ENCODE results near the gene UCP2. TPM values are rescaled to one million over a fixed set of nuclear protein-coding genes. Genes with fewer than 3 reads are reported as not detected.

The UCP2 gene
- total RNA-seq, 2 experiments from 2014 or later: 467 to 468 TPM

DNA sequence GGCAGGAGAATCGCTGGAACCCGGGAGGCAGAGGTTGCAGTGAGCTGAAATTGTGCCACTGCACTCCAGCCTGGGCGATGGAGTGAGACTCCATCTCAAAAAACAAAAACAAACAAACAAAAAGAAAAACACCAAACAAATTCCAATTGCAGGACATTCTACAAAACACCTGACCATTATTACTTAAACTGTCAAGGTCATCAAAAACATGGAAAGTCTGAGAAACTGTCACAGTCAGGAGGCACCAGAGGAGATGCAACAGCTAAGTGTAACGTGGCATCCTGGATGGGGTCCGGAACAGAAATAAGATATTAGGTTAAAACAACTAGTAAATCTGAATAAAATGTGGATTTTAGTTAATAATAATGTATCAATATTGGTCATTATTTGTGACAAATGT is 32.7 kb downstream of the UCP2 start:
- Mint-ChIP-seq H3K27me3 (no peaks in the 10 kb centered on the region), H3K9me3 (no peaks in the 10 kb centered on the region), H3K27ac (no peak overlapping the region), H3K4me1 (ENCODE audit: low read depth) (no peaks in the 10 kb centered on the region), H3K4me3 (no peak overlapping the region), H3K36me3 (ENCODE audit: low read depth) (no peaks in the 10 kb centered on the region)
- CTCF ChIA-PET: no interaction called here
- no peaks in the 10 kb centered on the region for H3K36me3 ChIP-seq (ENCODE audit: insufficient read depth, low read length)
- DNase-seq: no peak
- ATAC-seq (ENCODE audit: poor library complexity): no peak
- intact Hi-C loops (cut with DNase I, micrococcal nuclease): no loop called here
- H3K4me3 ChIP-seq (ENCODE audit: low read length): no peak overlapping the region
- no peaks in the 10 kb centered on the region for H3K4me1 ChIP-seq (ENCODE audit: insufficient read depth, low read length)
- POLR2A ChIA-PET: no interaction called here
- no peak overlapping the region for H3K27ac ChIP-seq (ENCODE audit: low read depth in 1 of 2, low read length in 2 of 2)
- TF ChIP-seq, protein P1, sequence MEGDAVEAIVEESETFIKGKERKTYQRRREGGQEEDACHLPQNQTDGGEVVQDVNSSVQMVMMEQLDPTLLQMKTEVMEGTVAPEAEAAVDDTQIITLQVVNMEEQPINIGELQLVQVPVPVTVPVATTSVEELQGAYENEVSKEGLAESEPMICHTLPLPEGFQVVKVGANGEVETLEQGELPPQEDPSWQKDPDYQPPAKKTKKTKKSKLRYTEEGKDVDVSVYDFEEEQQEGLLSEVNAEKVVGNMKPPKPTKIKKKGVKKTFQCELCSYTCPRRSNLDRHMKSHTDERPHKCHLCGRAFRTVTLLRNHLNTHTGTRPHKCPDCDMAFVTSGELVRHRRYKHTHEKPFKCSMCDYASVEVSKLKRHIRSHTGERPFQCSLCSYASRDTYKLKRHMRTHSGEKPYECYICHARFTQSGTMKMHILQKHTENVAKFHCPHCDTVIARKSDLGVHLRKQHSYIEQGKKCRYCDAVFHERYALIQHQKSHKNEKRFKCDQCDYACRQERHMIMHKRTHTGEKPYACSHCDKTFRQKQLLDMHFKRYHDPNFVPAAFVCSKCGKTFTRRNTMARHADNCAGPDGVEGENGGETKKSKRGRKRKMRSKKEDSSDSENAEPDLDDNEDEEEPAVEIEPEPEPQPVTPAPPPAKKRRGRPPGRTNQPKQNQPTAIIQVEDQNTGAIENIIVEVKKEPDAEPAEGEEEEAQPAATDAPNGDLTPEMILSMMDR (IDR thresholded peaks at IDR 0.05): no peak
- H3K27me3 ChIP-seq (ENCODE audit: control insufficient read depth in 1 of 2, insufficient read depth in 2 of 2, low read length in 2 of 2): no peaks in the 10 kb centered on the region
- no peaks in the 10 kb centered on the region for H3K9me3 ChIP-seq (ENCODE audit: control insufficient read depth in 1 of 2, insufficient read depth in 1 of 2, low read length in 2 of 2)

DNA sequence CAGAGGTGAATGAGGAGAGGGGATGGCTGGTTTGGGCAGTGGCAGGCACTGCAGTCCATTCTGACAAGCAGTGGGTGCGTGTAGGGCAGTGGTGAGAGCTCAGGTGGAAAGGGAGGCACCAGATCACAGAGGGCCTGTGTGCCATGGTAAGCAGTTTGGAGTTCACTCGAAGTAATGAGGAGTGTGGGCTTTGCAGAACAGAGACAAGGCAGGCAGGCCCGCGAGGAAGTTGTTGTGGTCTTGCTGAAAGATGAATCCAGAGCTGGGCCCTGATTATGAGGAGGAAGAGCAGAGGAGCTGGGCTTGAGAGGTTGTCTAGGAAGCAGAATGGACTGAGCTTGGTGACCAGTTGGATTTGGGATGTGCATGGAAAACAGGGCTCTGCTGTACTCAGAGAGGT is 33.4 kb downstream of the UCP2 start:
- ATAC-seq (ENCODE audit: poor library complexity) (no peak), DNase-seq (no peak)
- H3K4me1 Mint-ChIP-seq (ENCODE audit: low read depth): no peaks in the 10 kb centered on the region
- H3K4me3 Mint-ChIP-seq: no peak overlapping the region
- intact Hi-C loops (cut with DNase I, micrococcal nuclease): no loop called here
- no peaks in the 10 kb centered on the region for H3K9me3 ChIP-seq (ENCODE audit: control insufficient read depth in 1 of 2, insufficient read depth in 1 of 2, low read length in 2 of 2)
- H3K27me3 Mint-ChIP-seq: no peaks in the 10 kb centered on the region
- ChIA-PET CTCF (no interaction called here), POLR2A (no interaction called here)
- TF ChIP-seq, protein P1 (IDR thresholded peaks at IDR 0.05): no peak
- H3K36me3 ChIP-seq (ENCODE audit: insufficient read depth, low read length): no peaks in the 10 kb centered on the region
- H3K4me1 ChIP-seq (ENCODE audit: insufficient read depth, low read length): no peaks in the 10 kb centered on the region
- no peaks in the 10 kb centered on the region for H3K9me3 Mint-ChIP-seq
- H3K4me3 ChIP-seq (ENCODE audit: low read length): no peak overlapping the region
- no peak overlapping the region for H3K27ac Mint-ChIP-seq
- H3K27me3 ChIP-seq (ENCODE audit: control insufficient read depth in 1 of 2, insufficient read depth in 2 of 2, low read length in 2 of 2): no peaks in the 10 kb centered on the region
- H3K36me3 Mint-ChIP-seq (ENCODE audit: low read depth): no peaks in the 10 kb centered on the region
- H3K27ac ChIP-seq (ENCODE audit: low read depth in 1 of 2, low read length in 2 of 2): no peak overlapping the region

DNA sequence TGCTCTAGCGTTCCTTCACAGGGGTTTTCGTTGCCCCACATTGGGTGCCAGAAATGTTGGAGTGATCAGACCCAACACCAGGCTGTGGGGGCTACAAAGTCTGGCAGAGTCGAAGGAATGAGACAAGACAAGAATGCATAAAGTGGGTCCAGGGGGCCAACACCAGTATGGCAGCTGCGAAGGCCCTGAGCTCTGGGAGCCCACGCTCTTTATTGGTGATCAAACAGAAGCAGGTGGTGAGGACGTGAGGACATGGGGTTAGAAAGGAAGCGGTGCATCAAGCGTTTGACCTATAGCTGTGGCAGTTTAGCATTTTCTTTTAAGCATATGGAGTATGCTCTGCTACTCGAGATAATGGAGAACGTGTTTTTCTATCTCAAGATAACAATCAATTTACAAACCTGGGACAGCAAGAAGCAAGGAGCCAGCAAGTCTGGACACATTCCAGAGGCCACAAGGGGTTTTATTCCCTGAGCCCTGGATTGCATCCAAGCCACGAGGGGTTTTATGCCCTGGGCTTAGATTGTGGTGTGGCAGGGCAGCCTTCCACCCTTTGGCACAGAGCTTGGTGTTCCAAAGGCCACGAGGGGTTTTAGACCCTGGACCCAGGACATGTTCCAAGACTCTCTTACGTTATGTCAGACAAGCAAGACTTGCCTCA is 35.7 kb downstream of the UCP2 start:
- no peaks in the 10 kb centered on the region for H3K36me3 ChIP-seq (ENCODE audit: insufficient read depth, low read length)
- ChIA-PET CTCF (no interaction called here), POLR2A (no interaction called here)
- intact Hi-C loops (cut with DNase I, micrococcal nuclease): no loop called here
- Mint-ChIP-seq H3K36me3 (ENCODE audit: low read depth) (no peaks in the 10 kb centered on the region), H3K4me3 (no peak overlapping the region), H3K27ac (no peak overlapping the region), H3K9me3 (no peaks in the 10 kb centered on the region), H3K4me1 (ENCODE audit: low read depth) (no peaks in the 10 kb centered on the region), H3K27me3 (no peaks in the 10 kb centered on the region)
- H3K27me3 ChIP-seq (ENCODE audit: control insufficient read depth in 1 of 2, insufficient read depth in 2 of 2, low read length in 2 of 2): no peaks in the 10 kb centered on the region
- DNase-seq (no peak), ATAC-seq (ENCODE audit: poor library complexity) (no peak)
- no peaks in the 10 kb centered on the region for H3K9me3 ChIP-seq (ENCODE audit: control insufficient read depth in 1 of 2, insufficient read depth in 1 of 2, low read length in 2 of 2)
- H3K27ac ChIP-seq (ENCODE audit: low read depth in 1 of 2, low read length in 2 of 2): no peak overlapping the region
- H3K4me1 ChIP-seq (ENCODE audit: insufficient read depth, low read length): no peaks in the 10 kb centered on the region
- TF ChIP-seq, protein P1 (IDR thresholded peaks at IDR 0.05): no peak
- no peak overlapping the region for H3K4me3 ChIP-seq (ENCODE audit: low read length)

Measured in CD4-positive, alpha-beta T cell (primary cell).